NCI-H1930 (cell line): ENCODE measurements around the gene ANTKMT.

Experiments
- DNase-seq, 2 experiments: peaks; one replicate each; lab custom pipeline; 2025; lab: John Stamatoyannopoulos, UW

The ANTKMT gene

GRCh38 chr16:764848-765487 lies 44.0 kb downstream of the ANTKMT start:
- DNase-seq = no peak

- no peak for DNase-seq
Measured at GRCh38 chr16:765488-765865, 44.5 kb downstream of the ANTKMT start.

- DNase-seq = no peak
Measured at GRCh38 chr16:766008-766819, 45.3 kb downstream of the ANTKMT start.

- no peak for DNase-seq
Measured at GRCh38 chr16:766820-767640, 46.1 kb downstream of the ANTKMT start.

GRCh38 chr16:767743-768235 lies 46.8 kb downstream of the ANTKMT start:
- DNase-seq = no peak

- no peak for DNase-seq
Measured at GRCh38 chr16:768428-768827, 47.5 kb downstream of the ANTKMT start.

- DNase-seq = no peak
Measured at GRCh38 chr16:769184-769784, 48.3 kb downstream of the ANTKMT start.

GRCh38 chr16:769934-770333 lies 49.0 kb downstream of the ANTKMT start:
- no peak for DNase-seq

- no peak for DNase-seq
Measured at GRCh38 chr16:770411-770810, 49.5 kb downstream of the ANTKMT start.
